GM18517 (cell line): ENCODE measurements around the gene RBBP4.

Source experiments
- ATAC-seq: cut with Tn5 transposase; IDR thresholded peaks from one replicate; pipeline ENCODE4 v1.9.1; 2021; ENCODE audit warnings: mild to moderate bottlenecking, moderate library complexity; ENCODE audit not compliant: unreplicated experiment

RBBP4 gene

GRCh38 chr1:32717503-32717902 lies 66.5 kb downstream of the RBBP4 start:
- ATAC-seq = no peak

- no peak for ATAC-seq
Measured at GRCh38 chr1:32718036-32718435, 67.0 kb downstream of the RBBP4 start.

GRCh38 chr1:32718527-32718926 lies 67.5 kb downstream of the RBBP4 start:
- no peak for ATAC-seq

- ATAC-seq = no peak
Measured at GRCh38 chr1:32719681-32720275, 68.8 kb downstream of the RBBP4 start.

GRCh38 chr1:32724678-32725614 lies 73.9 kb downstream of the RBBP4 start:
- ATAC-seq = no peak

GRCh38 chr1:32725615-32725982 lies 74.6 kb downstream of the RBBP4 start:
- ATAC-seq = no peak

- ATAC-seq = no peak
Measured at GRCh38 chr1:32727876-32728275, 76.9 kb downstream of the RBBP4 start.

GRCh38 chr1:32728413-32729077 lies 77.5 kb downstream of the RBBP4 start:
- ATAC-seq = no peak

GRCh38 chr1:32729254-32730046 lies 78.4 kb downstream of the RBBP4 start:
- no peak for ATAC-seq

GRCh38 chr1:32733582-32734321 lies 82.7 kb downstream of the RBBP4 start:
- no peak for ATAC-seq
